ENCODE data around the gene CTSA. TPM values are rescaled to one million over a fixed set of nuclear protein-coding genes. Genes with fewer than 3 reads are reported as not detected.

CTSA gene
- total and polyA plus RNA-seq, 9 of the 15 experiments (the other 6 are each of a cell fraction or from before 2014, with no cell fraction given), result 8.8 to 61.7 (median 28.3) TPM

GRCh38 chr20:45911486-45912343, 20.6 kb downstream of the CTSA start, which contains the start of gene PLTP (continued):
- TF ChIP-seq GTF3C2 (IDR thresholded peaks at IDR 0.05; ENCODE audit: borderline replicate concordance, extremely low read depth, insufficient read length) (no peak), DEAF1 (CRISPR knock-in tag; IDR thresholded peaks at IDR 0.05) (no peak), MYC (IDR thresholded peaks at IDR 0.05; ENCODE audit: low read depth, low read length) (no peak), MYC (CRISPR knock-in tag; IDR thresholded peaks at IDR 0.05; ENCODE audit: borderline replicate concordance, low read depth) (no peak), KAT8 (IDR thresholded peaks at IDR 0.05; ENCODE audit: low read depth) (no peak), ARNT (IDR thresholded peaks at IDR 0.05) (no peak), ETV5 (CRISPR knock-in tag; IDR thresholded peaks at IDR 0.05; ENCODE audit: low read depth) (no peak), TEAD4 (IDR thresholded peaks at IDR 0.05; ENCODE audit: low read length) (no peak), TEAD4 (CRISPR knock-in tag; IDR thresholded peaks at IDR 0.05; ENCODE audit: borderline replicate concordance) (no peak), CREB3L1 (IDR thresholded peaks at IDR 0.05; ENCODE audit: borderline replicate concordance, low read depth) (no peak), THAP7 (CRISPR knock-in tag; IDR thresholded peaks at IDR 0.05) (no peak), MIER1 (IDR thresholded peaks at IDR 0.05; ENCODE audit: low read depth) (no peak), ZC3H4 (CRISPR knock-in tag; IDR thresholded peaks at IDR 0.05; ENCODE audit: borderline replicate concordance) (0 out of 2 replicates have a peak, but pooled peaks have one; percentile 10), MED1 (CRISPR knock-in tag; IDR thresholded peaks at IDR 0.05; ENCODE audit: borderline replicate concordance) (no peak), XRCC4 (IDR thresholded peaks at IDR 0.05; ENCODE audit: extremely low read depth, insufficient read depth, insufficient read length) (no peak), SIN3A (IDR thresholded peaks at IDR 0.05; ENCODE audit: borderline replicate concordance in 2 of 2, control insufficient read depth in 1 of 2, low read depth in 2 of 2, low read length in 2 of 2) (0 out of 4 replicates have a peak, but pooled peaks of 1 of the 2 experiments have one; percentile 41), SREBF2 (CRISPR knock-in tag; IDR thresholded peaks at IDR 0.05) (0 out of 2 replicates have a peak, but pooled peaks have one; percentile 2), NFYB (IDR thresholded peaks at IDR 0.05; ENCODE audit: extremely low read depth, insufficient read length) (no peak), ZNF3 (CRISPR knock-in tag; IDR thresholded peaks at IDR 0.05) (no peak), ZNF282 (CRISPR knock-in tag; IDR thresholded peaks at IDR 0.05) (no peak), ZNF263 (CRISPR knock-in tag; IDR thresholded peaks at IDR 0.05; ENCODE audit: borderline replicate concordance) (no peak)

Measured in K562 (cell line).